HG03095 (cell line): ENCODE measurements around the gene MUL1.

Source experiments
- ATAC-seq: cut with Tn5 transposase; IDR thresholded peaks from one replicate; pipeline ENCODE4 v1.9.1; 2021; ENCODE audit warnings: moderate library complexity; ENCODE audit not compliant: unreplicated experiment

MUL1 gene

GRCh38 chr1:20472860-20473711 is 34.9 kb downstream of the MUL1 start:
- ATAC-seq: no peak

- ATAC-seq: no peak
Observed at GRCh38 chr1:20472121-20472520, 35.8 kb downstream of the MUL1 start.

- ATAC-seq: no peak
Observed at GRCh38 chr1:20470194-20470593, 37.8 kb downstream of the MUL1 start.

GRCh38 chr1:20469406-20470076 is 38.4 kb downstream of the MUL1 start:
- ATAC-seq: no peak

- ATAC-seq: no peak
Observed at GRCh38 chr1:20466273-20466672, 41.7 kb downstream of the MUL1 start.

GRCh38 chr1:20465187-20465586 is 42.8 kb downstream of the MUL1 start:
- ATAC-seq: no peak

GRCh38 chr1:20463502-20463901 is 44.4 kb downstream of the MUL1 start:
- no peak for ATAC-seq

GRCh38 chr1:20462397-20462796 is 45.6 kb downstream of the MUL1 start:
- no peak for ATAC-seq

- ATAC-seq: no peak
Observed at GRCh38 chr1:20458717-20459116, 49.2 kb downstream of the MUL1 start.

- ATAC-seq: no peak
Observed at GRCh38 chr1:20454004-20454403, 53.9 kb downstream of the MUL1 start.

- no peak for ATAC-seq
Observed at GRCh38 chr1:20449735-20450311, 58.1 kb downstream of the MUL1 start.
